H1 (cell line): Measurements from ENCODE around the gene PLCL1. TPM values are rescaled to one million over a fixed set of nuclear protein-coding genes. Genes with fewer than 3 reads are reported as not detected.

Source experiments
- CTCF ChIA-PET: fragments of 300-600 bp; sonication (Branson Sonifier 250); formaldehyde crosslinking; loops from one replicate; lab custom pipeline; 2021; ENCODE audit not compliant: partially characterized antibody; lab: Charles Lee
- POLR2A ChIA-PET: fragments of 300-600 bp; sonication (Branson Sonifier 250); formaldehyde crosslinking; loops from one replicate; lab custom pipeline; 2021; ENCODE audit warnings: inconsistent platforms; ENCODE audit not compliant: partially characterized antibody; lab: Charles Lee
- DNase-seq, 2 experiments: peaks; one replicate each; pipeline versions ENCODE4 v3.0.0 to v3.0.0-alpha.2; 2010 to 2022; ENCODE audit warnings: low spot score in 2 of 2, low read depth in 1 of 2, mixed read lengths in 1 of 2
- FAIRE-seq: peaks from 2 replicates; lab custom pipeline; 2011; peaks lifted over from hg19 to GRCh38; lab: Jason Lieb, UNC
- H2AFZ ChIP-seq: 2 replicates; pipeline ENCODE4 v1.8.1; 2012; ENCODE audit warnings: low read length, inconsistent platforms
- H2AK5ac ChIP-seq: 2 replicates; pipeline ENCODE4 v1.6.1; 2013; ENCODE audit warnings: low read depth, low read length
- H2BK120ac ChIP-seq: replicated peaks from 2 replicates; pipeline ENCODE3; 2013; ENCODE audit warnings: low read depth, low read length, inconsistent platforms
- H2BK12ac ChIP-seq: 2 replicates; pipeline ENCODE4 v1.6.1; 2013; ENCODE audit warnings: low read depth, low read length
- H2BK15ac ChIP-seq: 2 replicates; pipeline ENCODE4 v1.6.1; 2013; ENCODE audit warnings: low read length
- H2BK20ac ChIP-seq: 2 replicates; pipeline ENCODE4 v1.6.1; 2013; ENCODE audit warnings: low read length
- H2BK5ac ChIP-seq: 2 replicates; pipeline ENCODE4 v1.6.1; 2013; ENCODE audit warnings: low read depth, low read length
- H3K14ac ChIP-seq: 2 replicates; pipeline ENCODE4 v1.6.1; 2013; ENCODE audit warnings: inconsistent platforms; ENCODE audit not compliant: insufficient read length
- H3K18ac ChIP-seq: 2 replicates; pipeline ENCODE4 v1.6.1; 2013; ENCODE audit warnings: low read length; ENCODE audit errors: extremely low read depth
- H3K23ac ChIP-seq: 2 replicates; pipeline ENCODE4 v1.6.1; 2013; ENCODE audit warnings: inconsistent platforms; ENCODE audit not compliant: insufficient read length
- H3K23me2 ChIP-seq: 2 replicates; pipeline ENCODE4 v1.6.1; 2013; ENCODE audit warnings: low read depth, low read length
- H3K27ac ChIP-seq: 2 replicates; pipeline ENCODE4 v1.6.1; 2011; ENCODE audit warnings: low read depth, low read length, inconsistent platforms
- H3K27me3 ChIP-seq, 4 experiments: replicated peaks in 1 of 4; 1 replicate in 1 of 4; 2 replicates in 3 of 4; pipeline versions ENCODE4 v1.6.1 to v1.8.1; 2011 to 2013; ENCODE audit warnings: low read length in 3 of 4, mild to moderate bottlenecking in 3 of 4, inconsistent platforms in 2 of 4, mixed read lengths in 2 of 4, moderate library complexity in 1 of 4; ENCODE audit not compliant: control insufficient read depth in 3 of 4, insufficient read depth in 3 of 4; ENCODE audit errors: extremely low read depth in 1 of 4
- H3K36me3 ChIP-seq, 4 experiments: 2 replicates each; pipeline versions ENCODE4 v1.6.1 to v1.8.1; 2011 to 2013; ENCODE audit warnings: mild to moderate bottlenecking in 4 of 4, low read length in 3 of 4, moderate library complexity in 2 of 4, control low read depth in 1 of 4, inconsistent platforms in 1 of 4; ENCODE audit not compliant: insufficient read depth in 4 of 4, control insufficient read depth in 2 of 4
- H3K4ac ChIP-seq: replicated peaks from 2 replicates; pipeline ENCODE3; 2013; ENCODE audit warnings: low read length, low read depth, mixed read lengths, inconsistent platforms; ENCODE audit not compliant: insufficient read length
- H3K4me1 ChIP-seq, 4 experiments: replicated peaks in 1 of 4; 1 replicate in 1 of 4; 2 replicates in 3 of 4; pipeline versions ENCODE4 v1.6.1 to v1.8.1; 2011 to 2013; ENCODE audit warnings: low read length in 3 of 4, inconsistent platforms in 2 of 4, mixed read lengths in 1 of 4; ENCODE audit not compliant: insufficient read depth in 4 of 4, control insufficient read depth in 3 of 4
- H3K4me2 ChIP-seq, 2 experiments: 2 replicates each; pipeline versions ENCODE4 v1.6.1 to v1.8.1; 2011 to 2013; ENCODE audit warnings: low read depth in 2 of 2, low read length in 2 of 2, control low read depth in 1 of 2, inconsistent platforms in 1 of 2, mild to moderate bottlenecking in 1 of 2; ENCODE audit not compliant: insufficient read depth in 1 of 2
- H3K4me3 ChIP-seq, 4 experiments: fragments of 200-600, 300-600 bp in 1 of 4; sonication (generic), shearing (Covaris generic), sonication (Bioruptor Twin) in 1 of 4; 2 replicates each; pipeline versions ENCODE4 v1.5.1 to v1.8.1; 2011 to 2016; ENCODE audit warnings: low read length in 4 of 4, low read depth in 3 of 4, control low read depth in 2 of 4, inconsistent platforms in 2 of 4, mild to moderate bottlenecking in 2 of 4, mixed read lengths in 1 of 4, moderate library complexity in 1 of 4; ENCODE audit not compliant: insufficient read depth in 2 of 4; ENCODE audit errors: extremely low read depth in 1 of 4
- H3K56ac ChIP-seq: replicated peaks from 2 replicates; pipeline ENCODE3; 2013; ENCODE audit warnings: low read depth, mild to moderate bottlenecking, mixed read lengths, low read length, inconsistent platforms; ENCODE audit not compliant: insufficient read length
- H3K79me1 ChIP-seq: 2 replicates; pipeline ENCODE4 v1.6.1; 2013; ENCODE audit warnings: low read depth, low read length, control low read depth
- H3K79me2 ChIP-seq, 2 experiments: 2 replicates each; pipeline versions ENCODE4 v1.6.1 to v1.8.1; 2012 to 2013; ENCODE audit warnings: low read length in 2 of 2, mild to moderate bottlenecking in 2 of 2, inconsistent platforms in 1 of 2; ENCODE audit not compliant: insufficient read depth in 2 of 2, control insufficient read depth in 1 of 2
- H3K9ac ChIP-seq, 4 experiments: replicated peaks in 1 of 4; 1 replicate in 1 of 4; 2 replicates in 3 of 4; pipeline versions ENCODE4 v1.6.1 to v1.8.1; 2011 to 2013; ENCODE audit warnings: low read depth in 3 of 4, low read length in 3 of 4, control low read depth in 2 of 4, mild to moderate bottlenecking in 2 of 4, moderate library complexity in 2 of 4, inconsistent platforms in 1 of 4; ENCODE audit errors: extremely low read depth in 1 of 4
- H3K9me3 ChIP-seq, 2 experiments: 2 replicates each; pipeline versions ENCODE4 v1.6.1 to v1.8.1; 2012 to 2013; ENCODE audit warnings: mild to moderate bottlenecking in 2 of 2, moderate library complexity in 2 of 2, control low read depth in 1 of 2, inconsistent platforms in 1 of 2, low read depth in 1 of 2, low read length in 1 of 2, mixed read lengths in 1 of 2; ENCODE audit not compliant: insufficient read depth in 2 of 2
- H4K20me1 ChIP-seq, 2 experiments: replicated peaks in 1 of 2; 2 replicates each; pipeline versions ENCODE3 to v1.8.1; 2011 to 2013; ENCODE audit warnings: inconsistent platforms in 2 of 2, low read length in 2 of 2, mild to moderate bottlenecking in 1 of 2; ENCODE audit not compliant: insufficient read depth in 2 of 2, control insufficient read depth in 1 of 2
- H4K5ac ChIP-seq: 2 replicates; pipeline ENCODE4 v1.6.1; 2013; ENCODE audit warnings: low read length, low read depth, mixed read lengths, inconsistent platforms; ENCODE audit not compliant: insufficient read length
- H4K8ac ChIP-seq: 2 replicates; pipeline ENCODE4 v1.8.0; 2013; ENCODE audit warnings: mild to moderate bottlenecking, moderate library complexity, low read length, inconsistent platforms; ENCODE audit not compliant: insufficient read depth; ENCODE audit errors: extremely low read depth
- H4K91ac ChIP-seq: replicated peaks from 2 replicates; pipeline ENCODE3; 2013; ENCODE audit warnings: low read length, mixed read lengths, inconsistent platforms; ENCODE audit not compliant: insufficient read length
- CHD2 ChIP-seq: IDR thresholded peaks from 2 replicates; pipeline ENCODE4 v1.6.1; 2012; ENCODE audit warnings: low read length, improper control_type of control experiment
- JUN ChIP-seq: IDR thresholded peaks from 2 replicates; pipeline ENCODE4 v1.6.1; 2011; ENCODE audit warnings: low read depth, mild to moderate bottlenecking, improper control_type of control experiment, low read length
- NRF1 ChIP-seq: IDR thresholded peaks from 2 replicates; pipeline ENCODE4 v1.6.1; 2011; ENCODE audit warnings: mild to moderate bottlenecking, low read depth, low read length, improper control_type of control experiment
- POU5F1 ChIP-seq: IDR thresholded peaks from 2 replicates; pipeline ENCODE4 v1.6.1; 2011; ENCODE audit warnings: low read depth, mild to moderate bottlenecking, low read length, moderate library complexity
- RBBP5 ChIP-seq: IDR thresholded peaks from 2 replicates; pipeline ENCODE4 v1.7.1; 2012; ENCODE audit warnings: low read depth, mild to moderate bottlenecking, inconsistent platforms, low read length, moderate library complexity, borderline replicate concordance
- RFX5 ChIP-seq: IDR thresholded peaks from 2 replicates; pipeline ENCODE4 v1.6.1; 2011; ENCODE audit warnings: low read depth, low read length, improper control_type of control experiment, borderline replicate concordance
- RNF2 ChIP-seq: fragments of 200-900, 300-1000 bp; sonication (generic); IDR thresholded peaks from 2 replicates; pipeline ENCODE4 v1.7.1; 2016; ENCODE audit warnings: borderline replicate concordance, low read depth, mild to moderate bottlenecking, antibody characterized with exemption, low read length; ENCODE audit not compliant: poor library complexity, severe bottlenecking; ENCODE audit errors: missing control alignments
- WGBS, 2 experiments: shearing (Covaris generic) in 1 of 2; methylation state at CpG; one replicate each; pipeline versions ENCODE4 v1.1.6 to v1.1.7; 2013 to 2015; ENCODE audit warnings: low lambda C conversion rate in 2 of 2, mixed read lengths in 2 of 2, inconsistent platforms in 1 of 2, low coverage in 1 of 2, missing lambda C conversion rate in 1 of 2; ENCODE audit not compliant: insufficient replicate concordance in 2 of 2, insufficient coverage in 1 of 2, insufficient read length in 1 of 2; ENCODE audit errors: extremely low coverage in 1 of 2, missing lambda C conversion rate in 1 of 2; 5-methylcytosine and 5-hydroxymethylcytosine counted together
- polyA plus RNA-seq, 7 experiments: library from polyadenylated mRNA; depleted of rRNA in 3 of 7; stranded (reverse) in 5 of 7; unstranded in 2 of 7; fragments of >200 nt in 5 of 7; fragments of 200-250 nt in 2 of 7; gene quantifications; 1 replicate in 5 of 7; 2 replicates in 1 of 7; 4 replicates in 1 of 7; pipeline versions ENCODE4 v1.2.1 to v1.2.3, GENCODE V29; 2011 to 2013; ENCODE audit warnings: missing spikeins in 2 of 7, mixed read lengths in 2 of 7
- total RNA-seq: library from RNA; stranded (reverse); fragmentation: NEBNext Ultra II Directional; extraction: Animal tissue kit (Norgen Biotek cat#: 25700); gene quantifications from 2 replicates; pipeline ENCODE4 v1.2.1, GENCODE V29; 2021

PLCL1 gene
- total and polyA plus RNA-seq, 2 of the 8 experiments (the other 6 are each of a cell fraction or from before 2014, with no cell fraction given): not detected

DNA sequence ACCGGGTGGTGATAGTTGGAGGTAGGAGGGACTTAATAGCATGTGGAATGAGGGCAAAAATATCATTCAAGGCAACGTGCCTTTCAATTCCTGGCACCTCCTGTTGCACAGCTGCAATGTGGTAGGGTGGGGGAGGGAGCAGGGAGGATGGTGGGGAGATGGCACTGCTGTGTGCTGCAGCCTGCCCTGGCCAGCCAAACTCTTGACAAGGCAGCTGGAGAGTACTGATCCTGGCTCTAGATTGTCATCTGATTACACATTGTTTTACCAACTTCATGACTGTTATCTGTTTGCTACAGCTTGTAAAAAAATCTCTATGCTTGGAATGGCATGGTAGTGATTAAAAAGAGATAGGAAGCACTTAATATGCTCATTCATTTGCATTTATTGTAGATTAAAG is 47.7 kb downstream of the PLCL1 start:
- no peaks in the 10 kb centered on the region for H3K4me1 ChIP-seq
- no peak overlapping the region for H3K27ac ChIP-seq
- no peak overlapping the region for H3K4ac ChIP-seq
- H2BK120ac ChIP-seq: no peak overlapping the region
- no peak overlapping the region for H4K8ac ChIP-seq
- H3K9ac ChIP-seq: no peak overlapping the region
- no peak overlapping the region for H2AK5ac ChIP-seq
- H3K9me3 ChIP-seq: no peaks in the 10 kb centered on the region
- no peak overlapping the region for H3K56ac ChIP-seq
- no peak for TF ChIP-seq RNF2
- no peak for TF ChIP-seq CHD2
- TF ChIP-seq POU5F1: no peak
- no peak for TF ChIP-seq JUN
- TF ChIP-seq NRF1: no peak
- TF ChIP-seq RBBP5: no peak
- no peak for TF ChIP-seq RFX5
- no peaks in the 10 kb centered on the region for H3K36me3 ChIP-seq
- H3K23ac ChIP-seq: no peak overlapping the region
- ChIA-PET POLR2A (no interaction called here), CTCF (interaction anchor here (0.6 to 4.6 kb wide), 29 partner anchors 9 to 692 kb away, joined by 3 to 34 read pairs (median 4); no protein-coding TSS in a partner anchor)
- H3K79me1 ChIP-seq: no peaks in the 10 kb centered on the region
- H3K79me2 ChIP-seq: no peaks in the 10 kb centered on the region
- H3K23me2 ChIP-seq: no peaks in the 10 kb centered on the region; the same call in 1 of the 2 replicates
- H4K91ac ChIP-seq: no peak overlapping the region
- H4K5ac ChIP-seq: no peak overlapping the region
- no peak overlapping the region for H3K4me3 ChIP-seq
- H3K27me3 ChIP-seq: no peaks in the 10 kb centered on the region
- no peak overlapping the region for H2BK12ac ChIP-seq
- no peaks in the 10 kb centered on the region for H4K20me1 ChIP-seq
- FAIRE-seq (no peak), DNase-seq (no peak)
- H3K4me2 ChIP-seq: no peak overlapping the region
- H2BK5ac ChIP-seq: no peak overlapping the region
- no peak overlapping the region for H2AFZ ChIP-seq
- H3K18ac ChIP-seq: no peak overlapping the region
- WGBS, 2 experiments: 71% methylated on average over 2 of the region's 2 CpGs; no CpG with 5 or more reads in 1 of the 2 experiments
- no peak overlapping the region for H3K14ac ChIP-seq
- H2BK15ac ChIP-seq: no peak overlapping the region
- H2BK20ac ChIP-seq: no peak overlapping the region
